ENCODE data around the gene SLC17A4. TPM values are rescaled to one million over a fixed set of nuclear protein-coding genes. Genes with fewer than 3 reads are reported as not detected.
"Not testable (repeated sequence)": the region's sequence is repeated elsewhere in the genome, so short reads cannot be mapped to it uniquely, and the experiment has no call there.

Gene SLC17A4
- total RNA-seq, 2 donors from 2014 or later: not detected

GRCh38 chr6:25745836-25746235, 8.7 kb upstream of the SLC17A4 start:
- no peak for ATAC-seq (ENCODE audit: insufficient number of reproducible peaks, low FRiP score, low read depth)
- Histone ChIP-seq H3K4me1 (ENCODE audit: control insufficient read depth in 1 of 2, low read depth in 2 of 2) (no peaks in the 10 kb centered on the region), H3K4me3 (no peak overlapping the region), H3K9me3 (no peaks in the 10 kb centered on the region), H3K27me3 (replicated peaks; ENCODE audit: insufficient read depth) (no peaks in the 10 kb centered on the region), H3K36me3 (no peaks in the 10 kb centered on the region), H3K27ac (no peak overlapping the region)
- TF ChIP-seq, protein P1, sequence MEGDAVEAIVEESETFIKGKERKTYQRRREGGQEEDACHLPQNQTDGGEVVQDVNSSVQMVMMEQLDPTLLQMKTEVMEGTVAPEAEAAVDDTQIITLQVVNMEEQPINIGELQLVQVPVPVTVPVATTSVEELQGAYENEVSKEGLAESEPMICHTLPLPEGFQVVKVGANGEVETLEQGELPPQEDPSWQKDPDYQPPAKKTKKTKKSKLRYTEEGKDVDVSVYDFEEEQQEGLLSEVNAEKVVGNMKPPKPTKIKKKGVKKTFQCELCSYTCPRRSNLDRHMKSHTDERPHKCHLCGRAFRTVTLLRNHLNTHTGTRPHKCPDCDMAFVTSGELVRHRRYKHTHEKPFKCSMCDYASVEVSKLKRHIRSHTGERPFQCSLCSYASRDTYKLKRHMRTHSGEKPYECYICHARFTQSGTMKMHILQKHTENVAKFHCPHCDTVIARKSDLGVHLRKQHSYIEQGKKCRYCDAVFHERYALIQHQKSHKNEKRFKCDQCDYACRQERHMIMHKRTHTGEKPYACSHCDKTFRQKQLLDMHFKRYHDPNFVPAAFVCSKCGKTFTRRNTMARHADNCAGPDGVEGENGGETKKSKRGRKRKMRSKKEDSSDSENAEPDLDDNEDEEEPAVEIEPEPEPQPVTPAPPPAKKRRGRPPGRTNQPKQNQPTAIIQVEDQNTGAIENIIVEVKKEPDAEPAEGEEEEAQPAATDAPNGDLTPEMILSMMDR (IDR thresholded peaks at IDR 0.05): no peak
- no peak for DNase-seq (ENCODE audit: low spot score)

DNA sequence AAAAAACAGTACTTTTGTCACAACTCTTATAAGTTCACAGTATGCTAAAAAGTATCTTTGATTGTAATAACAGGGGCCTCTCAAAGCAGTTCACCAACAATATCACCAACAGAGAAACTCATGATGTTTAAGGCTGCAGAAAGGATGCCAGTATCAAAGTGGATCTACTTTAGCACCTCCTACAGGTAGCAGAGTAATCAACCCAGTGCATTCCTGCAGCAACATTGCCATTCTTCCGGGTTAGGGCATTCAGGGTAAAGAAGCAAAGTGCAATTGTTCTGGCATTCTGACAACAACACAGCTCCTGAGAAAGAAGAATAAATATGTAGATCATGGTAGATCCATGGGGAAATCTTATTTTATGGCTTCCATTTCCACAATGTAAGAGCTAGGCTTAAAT, 7.6 kb upstream of the SLC17A4 start:
- TF ChIP-seq, protein P1 (IDR thresholded peaks at IDR 0.05): no peak
- DNase-seq (ENCODE audit: low spot score) (no peak), ATAC-seq (ENCODE audit: insufficient number of reproducible peaks, low FRiP score, low read depth) (no peak)
- H3K4me1 ChIP-seq (ENCODE audit: control insufficient read depth in 1 of 2, low read depth in 2 of 2): no peaks in the 10 kb centered on the region
- H3K36me3 ChIP-seq: no peaks in the 10 kb centered on the region
- H3K9me3 ChIP-seq: no peaks in the 10 kb centered on the region
- H3K27me3 ChIP-seq (replicated peaks; ENCODE audit: insufficient read depth): no peaks in the 10 kb centered on the region
- no peak overlapping the region for H3K4me3 ChIP-seq
- no peak overlapping the region for H3K27ac ChIP-seq

DNA sequence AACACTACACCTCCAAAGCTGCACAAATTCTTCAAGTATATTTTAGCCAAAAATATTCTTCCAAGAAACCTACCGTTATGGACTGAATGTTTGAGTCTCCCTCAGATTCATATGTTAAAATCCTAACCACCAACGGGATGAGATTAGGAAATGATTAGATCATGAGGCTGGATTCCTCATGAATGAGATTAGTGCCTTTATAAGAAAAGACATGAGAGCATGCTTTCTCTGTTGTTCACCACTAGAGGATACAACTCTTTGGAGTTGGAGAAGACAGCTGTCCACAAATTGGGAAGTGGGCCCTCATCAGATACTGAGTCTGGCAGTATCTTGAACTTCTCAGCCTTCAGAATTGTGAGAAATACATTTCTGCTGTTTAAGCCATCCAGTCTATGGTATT, 7.1 kb upstream of the SLC17A4 start:
- ATAC-seq (ENCODE audit: insufficient number of reproducible peaks, low FRiP score, low read depth): no peak
- TF ChIP-seq, protein P1 (IDR thresholded peaks at IDR 0.05): no peak
- no peaks in the 10 kb centered on the region for H3K36me3 ChIP-seq

DNA sequence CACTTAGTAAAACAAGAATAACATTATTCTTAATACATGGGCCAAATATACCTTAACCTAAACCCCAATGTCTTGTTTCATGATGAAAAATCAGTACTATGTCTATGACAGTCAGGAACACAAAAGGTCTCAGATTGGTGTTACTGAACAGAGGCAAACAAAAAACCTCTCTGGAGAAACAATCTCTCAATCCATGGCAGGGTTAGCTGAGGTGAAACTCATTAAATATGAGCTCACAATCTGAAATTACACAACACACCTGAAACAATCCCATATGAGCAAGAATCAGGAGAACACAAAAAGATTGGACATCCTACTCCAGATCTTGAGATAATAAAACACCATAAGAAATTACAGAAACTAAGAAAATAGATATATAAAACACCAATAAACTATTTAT, 6.5 kb upstream of the SLC17A4 start:
- H3K4me3 ChIP-seq: no peak overlapping the region
- DNase-seq (ENCODE audit: low spot score) (no peak), ATAC-seq (ENCODE audit: insufficient number of reproducible peaks, low FRiP score, low read depth) (no peak)
- TF ChIP-seq, protein P1 (IDR thresholded peaks at IDR 0.05): no peak
- H3K27me3 ChIP-seq (replicated peaks; ENCODE audit: insufficient read depth): no peaks in the 10 kb centered on the region
- no peak overlapping the region for H3K27ac ChIP-seq
- H3K36me3 ChIP-seq: no peaks in the 10 kb centered on the region
- H3K4me1 ChIP-seq (ENCODE audit: control insufficient read depth in 1 of 2, low read depth in 2 of 2): no peaks in the 10 kb centered on the region
- no peaks in the 10 kb centered on the region for H3K9me3 ChIP-seq

More for the DNA sequence above, 7.1 kb upstream of the SLC17A4 start:
- H3K9me3 ChIP-seq: no peaks in the 10 kb centered on the region
- DNase-seq (ENCODE audit: low spot score): no peak
- no peak overlapping the region for H3K4me3 ChIP-seq
- no peaks in the 10 kb centered on the region for H3K27me3 ChIP-seq (replicated peaks; ENCODE audit: insufficient read depth)
- H3K4me1 ChIP-seq (ENCODE audit: control insufficient read depth in 1 of 2, low read depth in 2 of 2): no peaks in the 10 kb centered on the region
- no peak overlapping the region for H3K27ac ChIP-seq

DNA sequence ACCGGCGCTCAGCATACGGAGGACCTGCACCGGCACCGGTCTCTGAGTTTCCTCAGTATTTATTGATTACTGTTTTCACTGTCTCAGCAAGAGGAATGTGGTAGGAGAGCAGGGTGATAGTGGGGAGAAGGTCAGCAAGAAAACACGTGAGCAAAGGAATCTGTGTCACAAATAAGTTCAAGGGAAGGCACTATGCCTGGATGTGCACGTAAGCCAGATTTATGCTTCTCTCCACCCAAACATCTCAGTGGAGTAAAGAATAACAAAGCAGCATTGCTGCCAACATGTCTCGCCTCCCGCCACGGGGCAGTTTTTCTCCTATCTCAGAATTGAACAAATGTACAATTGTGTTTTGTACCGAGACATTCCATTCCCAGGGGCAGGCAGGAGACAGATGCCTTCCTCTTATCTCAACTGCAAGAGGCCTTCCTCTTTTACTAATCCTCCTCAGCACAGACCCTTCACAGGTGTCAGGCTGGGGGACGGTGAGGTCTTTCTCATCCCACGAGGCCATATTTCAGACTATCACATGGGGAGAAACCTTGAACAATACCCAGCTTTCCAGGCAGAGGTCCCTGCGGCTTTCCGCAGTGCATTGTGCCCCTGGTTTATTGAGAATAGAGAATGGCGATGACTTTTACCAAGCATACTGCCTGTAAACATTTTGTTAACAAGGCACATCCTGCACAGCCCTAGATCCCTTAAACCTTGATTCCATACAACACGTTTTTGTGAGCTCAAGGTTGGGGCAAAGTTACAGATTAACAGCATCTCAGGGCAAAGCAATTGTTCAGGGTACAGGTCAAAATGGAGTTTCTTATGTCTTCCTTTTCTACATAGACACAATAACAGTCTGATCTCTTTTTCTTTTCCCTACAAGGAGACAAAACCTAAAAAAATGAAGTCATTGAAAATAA, 5.7 kb upstream of the SLC17A4 start:
- not testable (repeated sequence) for H3K27ac ChIP-seq; H3K9me3 ChIP-seq; H3K36me3 ChIP-seq; ATAC-seq (ENCODE audit: insufficient number of reproducible peaks, low FRiP score, low read depth); H3K4me3 ChIP-seq; DNase-seq (ENCODE audit: low spot score); H3K4me1 ChIP-seq (ENCODE audit: control insufficient read depth in 1 of 2, low read depth in 2 of 2); H3K27me3 ChIP-seq (replicated peaks; ENCODE audit: insufficient read depth)
